Measurements from ENCODE around the gene VEGFB.
"Not testable (repeated sequence)": the region's sequence is repeated elsewhere in the genome, so short reads cannot be mapped to it uniquely, and the experiment has no call there.

The VEGFB gene

DNA sequence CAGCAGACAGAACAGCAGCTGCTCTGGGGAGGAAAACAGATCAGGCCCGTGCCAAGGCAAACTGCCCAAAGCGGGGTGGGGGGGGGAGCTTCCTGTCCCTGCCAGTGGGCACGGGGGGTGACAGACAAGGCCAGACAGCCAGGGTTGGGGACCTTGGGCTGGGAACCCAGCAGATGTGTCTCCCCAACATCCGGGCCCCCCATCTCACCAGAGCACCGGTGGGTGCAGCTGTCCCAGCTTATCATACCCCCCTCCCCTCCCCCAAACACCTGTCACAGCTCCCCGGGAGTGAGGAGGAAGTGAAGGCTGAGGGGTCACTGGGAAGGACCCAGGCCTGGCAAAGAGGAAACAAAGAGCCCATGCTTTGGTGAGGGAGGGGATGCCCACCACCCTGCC lies 11.0 kb downstream of the VEGFB start:
- Mint-ChIP-seq H3K27ac (no peak overlapping the region), H3K27me3 (ENCODE audit: low read depth, poor library complexity) (peaks cover 3% of the 10 kb centered on the region), H3K4me3 (peak overlapping the region; percentile 86), H3K4me1 (peaks cover 49% of the 10 kb centered on the region), H3K9me3 (no peaks in the 10 kb centered on the region), H3K36me3 (ENCODE audit: low read depth) (no peaks in the 10 kb centered on the region)
- TF ChIP-seq, protein P1, sequence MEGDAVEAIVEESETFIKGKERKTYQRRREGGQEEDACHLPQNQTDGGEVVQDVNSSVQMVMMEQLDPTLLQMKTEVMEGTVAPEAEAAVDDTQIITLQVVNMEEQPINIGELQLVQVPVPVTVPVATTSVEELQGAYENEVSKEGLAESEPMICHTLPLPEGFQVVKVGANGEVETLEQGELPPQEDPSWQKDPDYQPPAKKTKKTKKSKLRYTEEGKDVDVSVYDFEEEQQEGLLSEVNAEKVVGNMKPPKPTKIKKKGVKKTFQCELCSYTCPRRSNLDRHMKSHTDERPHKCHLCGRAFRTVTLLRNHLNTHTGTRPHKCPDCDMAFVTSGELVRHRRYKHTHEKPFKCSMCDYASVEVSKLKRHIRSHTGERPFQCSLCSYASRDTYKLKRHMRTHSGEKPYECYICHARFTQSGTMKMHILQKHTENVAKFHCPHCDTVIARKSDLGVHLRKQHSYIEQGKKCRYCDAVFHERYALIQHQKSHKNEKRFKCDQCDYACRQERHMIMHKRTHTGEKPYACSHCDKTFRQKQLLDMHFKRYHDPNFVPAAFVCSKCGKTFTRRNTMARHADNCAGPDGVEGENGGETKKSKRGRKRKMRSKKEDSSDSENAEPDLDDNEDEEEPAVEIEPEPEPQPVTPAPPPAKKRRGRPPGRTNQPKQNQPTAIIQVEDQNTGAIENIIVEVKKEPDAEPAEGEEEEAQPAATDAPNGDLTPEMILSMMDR (IDR thresholded peaks at IDR 0.05): no peak
- no peak for DNase-seq

DNA sequence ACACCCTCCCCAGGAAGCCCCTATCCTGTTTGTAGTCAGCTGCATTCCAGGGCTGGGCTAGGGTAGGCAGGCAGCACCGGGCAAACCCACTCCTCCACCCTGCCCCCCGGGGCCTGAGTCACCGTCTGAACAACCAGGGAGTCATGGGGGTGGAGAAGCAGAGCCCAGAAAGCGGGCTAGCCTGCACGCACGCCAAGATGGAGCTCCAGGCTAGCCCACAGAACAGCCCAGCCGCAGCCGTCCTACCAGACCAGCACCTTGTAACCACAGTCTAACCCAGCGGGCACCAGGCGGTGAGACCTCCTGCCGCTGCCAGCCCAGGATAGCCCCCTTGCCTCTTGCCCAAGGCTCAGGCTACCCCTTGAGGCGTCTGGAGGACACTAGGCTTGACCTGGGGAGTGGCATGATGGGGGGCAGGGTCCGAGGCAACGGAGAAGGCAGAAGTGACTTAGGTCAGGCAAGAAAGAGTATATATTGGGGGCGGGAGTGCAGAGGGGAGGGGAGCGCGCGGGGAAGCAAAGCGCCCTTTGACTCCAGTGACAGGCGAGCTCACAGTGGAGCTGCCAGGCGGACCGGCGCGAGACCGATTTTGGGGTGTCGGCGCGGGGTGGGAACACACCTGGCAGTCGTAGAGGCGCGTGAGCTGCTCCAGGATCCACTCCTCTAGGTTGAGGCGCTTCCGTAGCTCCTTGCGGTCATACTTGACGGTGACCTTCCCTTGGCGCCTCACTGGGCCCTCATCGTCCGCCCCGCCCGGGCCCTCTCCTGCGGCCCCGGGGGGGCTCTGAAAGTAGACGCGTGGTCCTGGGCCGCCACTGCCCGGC lies 11.6 kb downstream of the VEGFB start:
- no peaks in the 10 kb centered on the region for H3K36me3 Mint-ChIP-seq (ENCODE audit: low read depth)
- H3K27me3 Mint-ChIP-seq (ENCODE audit: low read depth, poor library complexity): peaks cover 3% of the 10 kb centered on the region
- TF ChIP-seq, protein P1 (IDR thresholded peaks at IDR 0.05): no peak
- peak overlapping the region; percentile 86 for H3K4me3 Mint-ChIP-seq
- H3K4me1 Mint-ChIP-seq: peaks cover 45% of the 10 kb centered on the region
- H3K27ac Mint-ChIP-seq: no peak overlapping the region
- DNase-seq: no peak
- no peaks in the 10 kb centered on the region for H3K9me3 Mint-ChIP-seq

GRCh38 chr11:64246621-64246870 lies 12.2 kb downstream of the VEGFB start:
- not testable (repeated sequence) for DNase-seq

GRCh38 chr11:64246871-64247728 lies 12.7 kb downstream of the VEGFB start, which contains the start of gene PPP1R14B:
TSS of gene PPP1R14B (minus strand) at chr11:64246943. CDS start at chr11:64246673, 270 bp downstream.
- H3K27ac Mint-ChIP-seq: peak within 1 kb of the TSS; percentile 98
- H3K9me3 Mint-ChIP-seq: no peaks in the 10 kb centered on the region
- peaks cover 3% of the 10 kb centered on the region for H3K27me3 Mint-ChIP-seq (ENCODE audit: low read depth, poor library complexity)
- peaks cover 50% of the 10 kb centered on the region for H3K4me1 Mint-ChIP-seq
- DNase-seq: peak; percentile 91
- peak within 1 kb of the TSS; percentile 87 for H3K4me3 Mint-ChIP-seq
- TF ChIP-seq, protein P1 (IDR thresholded peaks at IDR 0.05): no peak
- H3K36me3 Mint-ChIP-seq (ENCODE audit: low read depth): no peaks in the 10 kb centered on the region

More at GRCh38 chr11:64246621-64246870, 12.2 kb downstream of the VEGFB start:
- peaks cover 45% of the 10 kb centered on the region for H3K4me1 Mint-ChIP-seq
- not testable (repeated sequence) for H3K27me3 Mint-ChIP-seq (ENCODE audit: low read depth, poor library complexity); H3K27ac Mint-ChIP-seq; H3K36me3 Mint-ChIP-seq (ENCODE audit: low read depth); H3K9me3 Mint-ChIP-seq
- H3K4me3 Mint-ChIP-seq: peak overlapping the region; percentile 87

DNA sequence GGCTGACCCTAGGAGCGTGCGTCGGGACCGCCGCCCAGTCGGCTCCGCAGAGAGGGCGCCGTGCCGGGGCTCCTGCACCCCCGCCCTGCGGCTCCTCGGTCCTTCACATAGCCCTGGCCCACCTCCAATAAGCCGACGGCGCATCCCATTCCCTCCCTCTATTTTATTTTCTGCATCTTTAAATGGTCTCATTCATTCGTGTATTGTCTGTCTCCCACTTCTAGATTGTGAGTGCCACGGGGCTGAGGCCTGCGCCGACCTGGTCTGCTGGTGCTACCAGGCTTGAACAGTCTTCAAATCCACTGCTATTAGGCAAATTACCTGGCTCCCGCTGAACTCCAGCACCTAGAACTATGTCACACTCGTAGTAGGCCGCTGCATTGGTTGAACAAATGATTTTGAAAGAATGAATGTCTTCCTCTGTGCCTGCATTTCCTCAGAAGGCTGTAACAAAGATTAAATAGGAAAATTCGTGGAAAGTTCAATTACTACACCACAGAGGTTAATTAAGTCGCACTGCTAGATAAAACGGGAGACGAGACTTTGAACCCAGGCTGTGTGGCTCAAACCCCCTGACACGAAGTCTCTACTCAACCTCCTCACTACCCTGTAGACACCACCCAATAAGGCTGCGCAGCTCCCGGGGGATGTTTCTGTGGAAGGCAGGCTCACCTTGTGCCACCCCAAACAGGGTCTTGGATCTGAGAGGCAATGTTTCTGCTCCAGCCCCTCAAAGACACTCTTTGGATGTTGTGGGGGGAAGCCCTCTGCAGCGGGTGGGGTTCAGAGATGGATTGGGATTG lies 13.5 kb downstream of the VEGFB start:
- no peak for DNase-seq
- TF ChIP-seq, protein P1 (IDR thresholded peaks at IDR 0.05): no peak
- peaks cover 3% of the 10 kb centered on the region for H3K27me3 Mint-ChIP-seq (ENCODE audit: low read depth, poor library complexity)
- H3K9me3 Mint-ChIP-seq: no peaks in the 10 kb centered on the region
- peaks cover 46% of the 10 kb centered on the region for H3K4me1 Mint-ChIP-seq
- H3K36me3 Mint-ChIP-seq (ENCODE audit: low read depth): no peaks in the 10 kb centered on the region
- peak overlapping the region; percentile 8 for H3K27ac Mint-ChIP-seq
- H3K4me3 Mint-ChIP-seq: peak overlapping the region; percentile 79

DNA sequence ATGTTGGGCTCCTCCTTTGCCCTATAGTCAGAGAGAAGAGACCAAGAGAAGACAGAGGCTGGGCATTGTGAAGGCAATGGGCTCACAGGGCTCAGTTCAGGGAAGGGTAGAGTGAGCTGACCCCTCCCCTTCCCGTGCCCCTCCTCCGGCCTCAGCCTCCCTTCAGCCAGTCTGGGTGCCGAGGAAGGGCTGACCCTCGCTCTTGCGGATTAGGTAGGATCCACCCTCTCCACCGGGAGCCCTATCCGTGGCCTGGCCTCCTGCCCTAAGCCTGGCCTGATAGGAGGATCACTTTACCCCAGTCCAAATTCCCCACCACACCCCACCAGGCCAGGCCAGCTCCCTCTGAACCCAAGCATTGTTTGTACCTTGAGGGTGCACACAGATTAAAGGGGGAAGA lies 14.2 kb downstream of the VEGFB start:
- TF ChIP-seq, protein P1 (IDR thresholded peaks at IDR 0.05): no peak
- Mint-ChIP-seq H3K36me3 (ENCODE audit: low read depth) (no peaks in the 10 kb centered on the region), H3K9me3 (no peaks in the 10 kb centered on the region), H3K27me3 (ENCODE audit: low read depth, poor library complexity) (peaks cover 3% of the 10 kb centered on the region), H3K27ac (no peak overlapping the region), H3K4me3 (peak overlapping the region; percentile 79), H3K4me1 (peaks cover 47% of the 10 kb centered on the region)
- DNase-seq: no peak
